HG02938 (cell line): ENCODE measurements around the gene LEMD2.

ENCODE experiments used
- ATAC-seq: cut with Tn5 transposase; IDR thresholded peaks from one replicate; pipeline ENCODE4 v1.9.1; 2021; ENCODE audit warnings: mild to moderate bottlenecking, moderate library complexity; ENCODE audit not compliant: unreplicated experiment

The LEMD2 gene

DNA sequence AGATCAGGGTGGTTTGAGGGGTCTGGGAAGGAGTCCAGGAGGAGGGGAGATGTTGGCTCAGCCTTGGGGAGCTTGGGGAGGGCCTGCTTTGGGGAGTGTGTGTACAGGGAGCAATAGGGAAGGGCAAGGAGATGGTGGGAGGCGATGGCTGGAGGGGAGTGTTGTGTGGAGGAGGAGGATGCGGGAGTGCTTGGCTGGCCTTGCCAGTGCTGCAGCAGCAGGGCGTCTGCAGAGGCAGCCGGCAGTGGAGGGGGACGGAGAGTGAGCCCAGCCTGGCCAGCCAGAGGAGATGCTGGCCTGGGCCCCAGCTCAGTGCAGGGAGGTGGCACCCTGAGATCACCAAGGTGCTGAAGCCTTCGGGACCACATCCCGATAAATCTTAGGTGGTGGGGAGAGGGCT lies 46.1 kb downstream of the LEMD2 start:
- ATAC-seq = no peak

DNA sequence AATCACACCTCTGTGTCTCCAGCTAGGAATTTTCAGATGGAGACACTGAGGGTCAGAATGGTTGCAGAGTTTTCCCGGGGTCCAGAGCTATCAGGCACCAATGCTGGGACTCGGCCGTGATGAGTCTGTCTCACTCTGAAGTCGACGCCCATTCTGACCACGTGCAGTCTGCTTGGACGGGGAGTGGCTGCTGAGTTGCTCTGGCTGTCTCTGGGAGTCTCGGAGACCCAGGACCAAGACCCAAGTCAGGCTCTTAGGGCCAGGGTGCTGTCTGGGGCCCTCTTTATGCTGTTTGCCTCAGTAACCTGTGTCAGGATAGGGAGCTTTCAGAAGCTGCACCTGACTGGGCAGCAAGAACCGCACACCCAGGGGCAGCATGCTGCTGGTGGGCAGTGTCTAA lies 46.8 kb downstream of the LEMD2 start:
- ATAC-seq = no peak

DNA sequence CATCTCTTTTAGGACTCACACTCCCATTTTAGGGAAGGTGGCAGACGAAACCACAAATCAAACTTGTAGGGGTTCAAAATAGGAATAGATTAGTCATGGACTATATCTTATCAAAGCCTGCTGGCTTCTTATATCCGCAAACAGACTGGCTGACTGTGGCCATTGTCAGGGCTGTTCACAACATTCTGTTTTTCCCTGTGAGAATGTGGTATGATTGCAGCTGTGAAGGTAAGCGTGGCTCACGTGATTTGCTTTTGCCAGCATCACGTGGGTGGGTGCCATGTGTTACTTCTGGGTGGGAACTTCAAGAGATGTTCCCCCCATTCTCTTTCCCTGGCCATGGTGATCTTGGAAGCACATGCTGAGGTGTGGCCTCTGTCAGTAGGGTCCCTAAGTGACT lies 48.1 kb downstream of the LEMD2 start:
- ATAC-seq = no peak

DNA sequence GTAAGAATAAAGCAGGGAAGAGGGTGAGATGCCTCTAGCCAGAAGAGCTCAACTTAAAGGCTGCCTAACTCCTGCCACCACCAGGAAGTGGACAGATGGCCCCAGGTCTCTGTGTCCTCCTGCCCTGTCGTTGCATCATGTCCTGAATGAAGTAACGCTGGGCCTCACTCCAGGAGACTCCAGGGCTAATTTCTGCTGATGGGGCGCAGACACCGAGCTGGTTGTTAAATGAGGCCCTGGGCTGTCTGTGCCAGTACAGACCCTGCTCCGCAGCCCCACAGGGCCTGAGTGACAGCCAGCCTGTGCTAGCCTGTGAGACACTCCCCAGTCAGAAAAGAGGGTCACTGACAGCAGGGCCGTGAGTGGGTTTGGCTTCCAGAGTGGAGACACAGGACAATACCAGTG lies 48.7 kb downstream of the LEMD2 start:
- ATAC-seq = no peak

DNA sequence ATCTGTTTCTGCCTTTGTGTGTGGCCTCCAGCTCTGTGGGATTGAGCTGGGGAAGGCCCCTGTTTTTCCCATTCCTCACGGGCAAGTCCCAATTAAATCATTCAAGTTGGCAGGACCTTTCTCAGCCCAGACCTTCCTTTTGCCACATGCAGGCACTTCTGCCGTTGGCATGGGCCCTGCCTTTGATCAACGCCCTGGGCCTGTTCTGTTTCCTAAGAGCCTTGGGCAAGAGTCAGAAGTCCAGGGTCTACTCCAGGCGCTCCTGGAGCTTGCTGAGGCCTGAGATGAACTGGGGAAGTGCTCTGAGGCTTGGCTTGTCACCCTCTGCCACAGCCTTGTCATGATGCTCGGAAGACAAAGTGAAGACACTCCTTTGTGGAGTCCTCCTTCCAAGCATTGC lies 49.4 kb downstream of the LEMD2 start:
- no peak for ATAC-seq

- ATAC-seq = no peak
Measured at GRCh38 chr6:33738879-33739278, 50.1 kb downstream of the LEMD2 start.

GRCh38 chr6:33738153-33738552 lies 50.8 kb downstream of the LEMD2 start:
- ATAC-seq = no peak

DNA sequence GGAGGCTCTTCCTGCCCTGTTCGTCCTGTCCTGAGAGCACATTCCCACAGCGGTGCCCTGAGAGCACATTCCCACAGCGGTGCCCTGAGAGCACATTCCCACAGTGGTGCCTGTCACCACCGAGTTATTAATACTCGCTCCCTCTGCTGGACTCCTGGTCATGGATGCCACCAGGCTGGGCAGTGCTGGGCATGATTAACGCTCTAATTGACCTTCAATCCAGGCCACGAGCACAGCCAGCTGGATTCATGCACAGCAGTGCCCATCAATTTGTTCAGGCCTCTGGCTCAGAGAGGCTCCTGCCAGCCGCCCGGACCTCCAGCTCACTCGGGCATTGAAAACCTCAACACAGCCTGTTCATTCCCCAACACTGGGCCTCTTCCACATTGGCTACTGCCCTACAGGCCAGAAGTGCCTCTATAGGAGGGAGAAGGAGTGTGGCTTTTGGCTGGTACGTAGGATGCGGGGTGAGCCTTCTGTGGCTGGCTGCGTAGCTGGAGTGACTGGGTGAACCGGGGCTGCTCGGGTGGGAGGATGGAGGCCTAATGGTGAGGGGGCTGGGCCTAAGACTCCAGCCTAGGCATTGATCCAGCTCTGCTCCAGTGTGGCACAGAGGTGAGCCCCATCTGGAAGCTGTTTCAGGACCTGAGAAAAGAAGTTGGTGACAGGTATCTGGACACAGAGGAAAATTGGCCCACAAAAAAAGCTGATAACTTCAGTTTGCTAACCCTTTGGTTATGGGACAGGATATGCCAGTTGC lies 51.5 kb downstream of the LEMD2 start:
- ATAC-seq = no peak

GRCh38 chr6:33735216-33735615 lies 53.7 kb downstream of the LEMD2 start:
- no peak for ATAC-seq

- no peak for ATAC-seq
Measured at GRCh38 chr6:33733709-33734007, 55.3 kb downstream of the LEMD2 start.

DNA sequence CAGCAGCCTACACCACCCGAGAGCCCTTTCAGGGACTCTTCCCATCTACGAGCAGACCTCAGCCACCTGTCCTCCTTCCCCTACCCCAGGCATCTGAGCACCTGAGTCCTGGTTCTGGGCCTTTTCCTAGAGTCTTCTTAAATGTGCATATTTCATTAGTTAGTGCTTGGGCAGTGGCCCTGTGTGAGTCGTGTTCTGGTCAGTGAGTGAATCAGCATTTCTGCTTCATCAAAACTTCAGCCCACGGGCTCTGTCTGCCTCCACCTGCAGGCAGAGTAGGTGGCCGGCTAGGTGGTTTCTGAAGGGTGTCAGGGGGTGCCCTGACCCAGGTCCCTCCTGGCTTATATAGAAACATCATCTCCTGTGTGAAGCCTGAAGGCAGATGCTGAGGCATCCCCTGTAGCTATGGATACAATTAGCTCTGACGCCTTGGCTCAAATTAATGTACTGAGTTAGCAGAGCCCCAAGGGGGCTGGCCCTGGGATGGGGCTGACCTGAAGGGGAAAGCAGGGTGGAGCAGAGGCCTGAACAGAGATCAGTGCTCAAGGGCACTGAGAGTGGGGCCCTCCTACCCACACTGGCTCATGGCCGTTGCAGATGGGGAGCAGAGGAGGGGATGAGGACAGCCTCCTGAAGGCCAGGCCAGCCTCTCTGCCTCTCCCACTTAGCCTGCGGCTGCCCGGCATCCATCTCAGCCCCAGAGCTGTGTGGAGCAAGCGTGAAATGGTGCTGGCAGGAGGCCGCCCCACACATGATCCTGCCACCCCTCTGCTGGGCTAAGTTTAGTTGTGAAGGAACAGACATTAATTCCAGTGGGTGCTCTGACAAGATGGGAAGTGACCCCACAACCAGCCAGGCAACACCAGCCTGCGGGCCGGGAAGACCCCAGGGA lies 55.9 kb downstream of the LEMD2 start:
- ATAC-seq = no peak

- ATAC-seq = no peak
Measured at GRCh38 chr6:33732385-33732784, 56.5 kb downstream of the LEMD2 start.

GRCh38 chr6:33731751-33732282 lies 57.1 kb downstream of the LEMD2 start:
- ATAC-seq = no peak

DNA sequence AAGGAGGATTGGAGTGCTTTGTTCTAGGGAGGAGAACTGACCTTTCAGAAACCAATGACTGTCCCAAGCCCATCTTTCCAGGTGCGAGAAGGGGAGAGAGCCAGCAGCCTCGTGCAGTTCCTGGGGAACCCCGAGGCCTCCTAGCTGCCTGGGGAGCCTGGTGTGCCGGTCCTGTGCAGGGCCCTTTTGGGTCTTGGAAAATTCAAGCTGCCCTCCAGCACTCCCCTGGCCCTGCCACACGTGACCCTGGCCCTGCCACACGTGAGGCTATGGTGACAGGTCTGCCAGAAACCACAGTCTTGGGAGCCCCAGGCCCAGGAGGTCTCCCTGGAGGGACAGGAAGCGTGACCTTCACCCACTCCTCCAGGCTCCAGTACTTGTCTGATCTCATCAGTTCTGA lies 57.9 kb downstream of the LEMD2 start:
- ATAC-seq = no peak

DNA sequence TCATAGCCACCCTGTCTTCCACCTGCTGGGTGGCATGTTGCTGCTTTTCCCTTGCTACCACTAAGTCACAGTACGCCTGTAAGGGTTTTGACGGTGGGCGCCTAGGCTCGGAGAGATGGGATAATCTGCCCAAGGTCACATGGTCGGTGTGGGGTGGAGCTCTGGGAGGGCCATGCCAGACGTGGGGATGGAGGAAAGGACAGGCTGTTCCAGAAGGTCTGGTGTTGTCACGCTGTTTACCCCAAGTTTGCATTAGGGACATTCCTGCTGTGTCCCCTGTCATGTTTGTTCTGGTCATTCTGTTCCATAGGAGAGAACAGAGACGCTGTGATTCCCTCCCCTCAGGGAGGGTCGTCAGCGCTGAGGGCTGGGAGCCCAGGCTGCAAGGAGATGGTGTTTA lies 58.3 kb downstream of the LEMD2 start:
- no peak for ATAC-seq

DNA sequence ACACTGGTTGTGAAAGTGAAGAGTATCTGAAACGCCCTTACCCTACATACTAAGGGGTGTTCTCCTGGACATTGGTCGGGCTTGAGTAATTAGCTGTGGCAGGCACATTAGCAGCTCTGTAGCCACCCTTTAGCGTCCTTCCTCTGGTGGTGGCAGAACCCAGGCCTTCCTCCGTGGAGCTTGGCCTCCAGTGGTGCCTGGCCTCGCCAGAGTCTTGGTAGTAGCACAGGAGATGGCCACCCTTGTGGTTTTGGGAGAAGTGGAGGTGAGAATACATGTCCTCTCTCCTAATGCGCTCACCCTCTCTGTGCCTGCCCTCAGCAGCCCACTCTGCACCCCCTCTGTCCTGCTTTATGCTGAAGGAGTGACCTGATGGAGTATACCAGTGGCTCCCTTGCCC lies 59.9 kb downstream of the LEMD2 start:
- no peak for ATAC-seq

DNA sequence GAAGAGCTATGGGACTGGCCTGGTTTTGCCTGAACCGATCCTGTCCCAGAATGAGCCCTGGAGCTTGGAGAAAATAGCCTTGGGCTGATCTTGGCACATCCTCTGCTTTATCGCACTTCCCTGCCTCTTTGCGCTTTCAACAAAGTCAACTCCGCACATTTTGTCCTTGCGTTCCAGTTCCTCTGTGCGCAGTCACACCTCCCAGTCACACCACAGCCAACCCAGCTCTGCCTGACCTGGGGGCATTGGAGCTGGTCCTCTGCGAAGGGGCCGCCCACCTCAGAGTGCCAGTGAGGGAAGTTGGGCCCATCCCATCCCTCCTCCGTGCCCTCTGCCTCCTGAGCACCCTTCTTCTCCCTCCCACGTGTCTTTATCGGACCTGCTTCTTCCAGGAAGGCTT lies 60.5 kb downstream of the LEMD2 start:
- ATAC-seq = no peak

DNA sequence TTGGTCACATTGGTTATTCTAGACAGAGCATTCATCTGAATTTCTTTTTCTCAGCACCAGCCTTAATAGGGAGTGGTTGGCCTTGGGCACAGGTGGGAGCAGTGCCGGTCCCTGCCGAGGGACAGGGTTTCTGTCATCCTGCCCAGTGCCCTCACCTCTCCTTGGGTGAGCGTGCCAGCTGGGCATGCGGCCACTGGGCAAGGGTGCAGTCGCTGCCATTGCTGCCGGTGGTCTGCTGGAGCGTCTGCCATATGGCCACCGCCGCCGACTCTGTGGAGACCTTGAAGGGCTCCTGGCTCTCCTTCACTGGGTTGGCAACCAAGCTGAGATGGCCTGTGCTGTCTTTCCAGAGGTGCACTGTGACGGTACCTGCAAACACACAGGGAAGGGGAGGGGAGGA lies 61.0 kb downstream of the LEMD2 start:
- ATAC-seq = no peak

- ATAC-seq = no peak
Measured at GRCh38 chr6:33727126-33727525, 61.8 kb downstream of the LEMD2 start.

DNA sequence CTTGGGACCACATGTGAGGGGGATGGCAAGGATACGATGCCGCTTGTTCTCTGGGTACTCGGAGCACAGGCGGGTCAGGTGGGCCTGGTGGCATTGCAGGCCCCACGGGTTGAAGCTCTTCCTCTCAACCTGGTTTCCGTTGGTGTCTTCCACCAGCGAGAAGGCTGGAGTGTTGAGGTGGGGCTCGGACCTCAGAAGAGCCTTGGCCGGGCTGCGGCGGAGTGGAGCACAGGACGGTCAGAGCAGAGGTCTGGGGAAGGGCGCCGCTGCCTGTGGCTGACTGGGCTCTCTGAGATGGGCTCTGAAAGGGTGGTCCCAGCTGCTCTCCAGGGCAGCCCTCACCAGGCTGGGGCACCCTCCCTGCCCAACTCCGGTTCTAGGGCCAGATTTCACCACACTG lies 62.2 kb downstream of the LEMD2 start:
- ATAC-seq = no peak

- ATAC-seq = no peak
Measured at GRCh38 chr6:33725891-33726673, 62.8 kb downstream of the LEMD2 start.
